Activated CD4-positive, alpha-beta memory T cell treated with anti-CD3 and anti-CD28 coated beads for 36 hours (primary cell): ENCODE measurements around the gene ABCB4. TPM values are rescaled to one million over a fixed set of nuclear protein-coding genes. Genes with fewer than 3 reads are reported as not detected.

Experiments
- CTCF ChIA-PET: fragments of 350-600 bp; sonication (Branson Sonifier 250); formaldehyde crosslinking; loops from one replicate; lab custom pipeline; 2021; ENCODE audit warnings: antibody characterized with exemption, inconsistent platforms; lab: Charles Lee
- POLR2A ChIA-PET: fragments of 350-600 bp; sonication (Branson Sonifier 250); formaldehyde crosslinking; loops from one replicate; lab custom pipeline; 2021; ENCODE audit warnings: antibody characterized with exemption; lab: Charles Lee
- DNase-seq: peaks from one replicate; pipeline ENCODE4 v3.0.0-alpha.2; 2020
- H3K27ac Mint-ChIP-seq: one replicate; pipeline ENCODE4 v1.8.0; 2021; ENCODE audit warnings: mixed read lengths
- H3K27me3 Mint-ChIP-seq: one replicate; pipeline ENCODE4 v1.8.0; 2021; ENCODE audit warnings: mixed read lengths
- H3K36me3 Mint-ChIP-seq: one replicate; pipeline ENCODE4 v1.8.0; 2021; ENCODE audit warnings: mixed read lengths
- H3K4me1 Mint-ChIP-seq: one replicate; pipeline ENCODE4 v1.8.0; 2021; ENCODE audit warnings: low read depth, mixed read lengths
- H3K4me3 Mint-ChIP-seq: one replicate; pipeline ENCODE4 v1.8.0; 2021; ENCODE audit warnings: mild to moderate bottlenecking, mixed read lengths
- H3K9me3 Mint-ChIP-seq: one replicate; pipeline ENCODE4 v1.8.0; 2021; ENCODE audit warnings: mixed read lengths
- intact Hi-C: fragments of 100-400 bp; cut with micrococcal nuclease; formaldehyde crosslinking; loops from one replicate; pipeline ENCODE4 v1.15.1; 2023
- total RNA-seq, 2 experiments: library from RNA; stranded (reverse); gene quantifications; one replicate each; pipeline ENCODE4 v1.2.3, GENCODE V29; 2021

ABCB4 gene
- total RNA-seq, 2 experiments from 2014 or later: not detected

GRCh38 chr7:87361320-87361719 lies 114.2 kb downstream of the ABCB4 start:
- Mint-ChIP-seq H3K27me3 (no peaks in the 10 kb centered on the region), H3K9me3 (no peaks in the 10 kb centered on the region), H3K4me1 (no peaks in the 10 kb centered on the region), H3K4me3 (no peak overlapping the region), H3K36me3 (peaks cover 4% of the 10 kb centered on the region), H3K27ac (no peak overlapping the region)
- POLR2A ChIA-PET: no interaction called here
- CTCF ChIA-PET: no interaction called here
- no peak for DNase-seq
- intact Hi-C loops: no loop called here

- no peaks in the 10 kb centered on the region for H3K27me3 Mint-ChIP-seq
- H3K4me3 Mint-ChIP-seq: no peak overlapping the region
- intact Hi-C loops: no loop called here
- H3K4me1 Mint-ChIP-seq: peaks cover 2% of the 10 kb centered on the region
- H3K36me3 Mint-ChIP-seq: peaks cover 20% of the 10 kb centered on the region
- ChIA-PET POLR2A (no interaction called here), CTCF (no interaction called here)
- no peak overlapping the region for H3K27ac Mint-ChIP-seq
- H3K9me3 Mint-ChIP-seq: peaks cover 11% of the 10 kb centered on the region
- no peak for DNase-seq
Measured at GRCh38 chr7:87359366-87359765, 116.1 kb downstream of the ABCB4 start.

- intact Hi-C loops: no loop called here
- no peak overlapping the region for H3K4me3 Mint-ChIP-seq
- POLR2A ChIA-PET: no interaction called here
- no peaks in the 10 kb centered on the region for H3K27me3 Mint-ChIP-seq
- peaks cover 32% of the 10 kb centered on the region for H3K36me3 Mint-ChIP-seq
- H3K9me3 Mint-ChIP-seq: peaks cover 20% of the 10 kb centered on the region
- no peak overlapping the region for H3K27ac Mint-ChIP-seq
- H3K4me1 Mint-ChIP-seq: peaks cover 2% of the 10 kb centered on the region
- CTCF ChIA-PET: no interaction called here
- DNase-seq: no peak
Measured at GRCh38 chr7:87356448-87356847, 119.0 kb downstream of the ABCB4 start.

GRCh38 chr7:87354749-87355148 lies 120.7 kb downstream of the ABCB4 start:
- DNase-seq: no peak
- H3K36me3 Mint-ChIP-seq: peaks cover 41% of the 10 kb centered on the region
- H3K27me3 Mint-ChIP-seq: no peaks in the 10 kb centered on the region
- intact Hi-C loops: loop anchor here (1.0 kb wide), 1 partner anchor 15 kb away; no protein-coding TSS in a partner anchor
- ChIA-PET POLR2A (no interaction called here), CTCF (no interaction called here)
- H3K9me3 Mint-ChIP-seq: peaks cover 20% of the 10 kb centered on the region
- no peak overlapping the region for H3K4me3 Mint-ChIP-seq
- H3K4me1 Mint-ChIP-seq: peaks cover 2% of the 10 kb centered on the region
- H3K27ac Mint-ChIP-seq: no peak overlapping the region

Other genes with a start within 250 kb of the ABCB4 start
- gene CROT, start 130.0 kb downstream of the ABCB4 start, total RNA-seq: 1 to 10 TPM; 8.5 to 9.6 TPM
- 1 to 10 TPM; 4.7 to 5.4 TPM for gene ABCB1, start 125.2 kb upstream of the ABCB4 start, total RNA-seq
- gene RUNDC3B, start 152.7 kb upstream of the ABCB4 start, total RNA-seq: under 1 TPM; 0.43 to 0.53 TPM